ENCODE measurements around the gene MLXIP. TPM values are rescaled to one million over a fixed set of nuclear protein-coding genes. Genes with fewer than 3 reads are reported as not detected.
A peak's percentile ranks its signal among the peaks of the same experiment; 100 is the strongest.

The MLXIP gene
- total and polyA plus RNA-seq, 2 of the 4 experiments (the other 2 are of a cell fraction), result 2.7 to 10.8 TPM

- peak overlapping the region; percentile 71 for H2AK9ac ChIP-seq (replicated peaks; ENCODE audit: low read depth, low read length, poor library complexity)
- H2AK5ac ChIP-seq (ENCODE audit: low read depth, low read length), result no peak overlapping the region
- H3K9ac ChIP-seq (ENCODE audit: low read depth, low read length), result no peak overlapping the region
- ATAC-seq (ENCODE audit: low read depth) (peak; percentile 86), DNase-seq (peak; percentile 86)
- ChIA-PET CTCF (interaction anchor here (1.1 kb wide), 1 partner anchor 42 kb away, joined by 3 read pairs; no protein-coding TSS in a partner anchor), POLR2A (ENCODE audit: unreplicated experiment) (no interaction called here)
- in situ Hi-C loops (cut with MboI; ENCODE audit: low sequenced_read_pairs) (no loop called here), dilution Hi-C loops (cut with HindIII; ENCODE audit: low sequenced_read_pairs, unreplicated experiment) (no loop called here), intact Hi-C loops (cut with micrococcal nuclease) (no loop called here)
- H3K4me2 ChIP-seq (ENCODE audit: low read depth, low read length), result no peak overlapping the region
- H3K9me1 ChIP-seq (ENCODE audit: insufficient read depth, low read length), result peaks cover 7% of the 10 kb centered on the region; the same call in 1 of the 2 replicates
- H2BK5ac ChIP-seq (ENCODE audit: low read depth, low read length, poor library complexity, severe bottlenecking), result no peak overlapping the region
- no peaks in the 10 kb centered on the region; the same call in none of the 2 replicates for H4K20me1 ChIP-seq (ENCODE audit: insufficient read depth, low read length)
- H3K27me3 ChIP-seq (ENCODE audit: control insufficient read depth, insufficient read depth, low read length), result no peaks in the 10 kb centered on the region
- no peak overlapping the region for H2BK20ac ChIP-seq (ENCODE audit: low read depth, low read length)
- no peak overlapping the region for H3K56ac ChIP-seq (ENCODE audit: extremely low read depth, insufficient read depth, low read length)
- H2BK15ac ChIP-seq (ENCODE audit: low read depth, low read length), result no peak overlapping the region
- H3K4me3 ChIP-seq (ENCODE audit: insufficient read depth, low read depth, low read length), result no peak overlapping the region
- no peak overlapping the region; the same call in 1 of the 2 replicates for H3K14ac ChIP-seq (replicated peaks; ENCODE audit: low read depth, low read length)
- no peak overlapping the region for H3K27ac ChIP-seq (ENCODE audit: insufficient read depth, low read length)
- H4K8ac ChIP-seq (ENCODE audit: low read depth in 2 of 2, low read length in 2 of 2), result peak overlapping the region in 1 of 2 experiments; percentile 35; a peak in 1 of 4 replicates
- H3K4ac ChIP-seq (ENCODE audit: low read depth, low read length), result peak overlapping the region; percentile 37
- H3K9me3 ChIP-seq (ENCODE audit: control insufficient read depth, insufficient read depth, low read length), result no peaks in the 10 kb centered on the region
- H4K5ac ChIP-seq (ENCODE audit: low read depth, low read length), result no peak overlapping the region
- no TSS peak for BruUV-seq (replicated peaks)
- H2AFZ ChIP-seq (replicated peaks; ENCODE audit: low read length, poor library complexity), result peak overlapping the region; percentile 77
- no peak for TF ChIP-seq MXI1 (IDR thresholded peaks at IDR 0.05; ENCODE audit: borderline replicate concordance, low read depth, low read length)
- peak; percentile 30; the same call in 1 of the 2 replicates for TF ChIP-seq CEBPB (IDR thresholded peaks at IDR 0.05; ENCODE audit: low read depth, low read length)
- H3K79me1 ChIP-seq (ENCODE audit: low read depth in 1 of 2, low read length in 2 of 2), result no peaks in the 10 kb centered on the region
- 27% methylated on average over 6 of the region's 6 CpGs; no CpG with 5 or more reads in 1 of the 2 experiments for WGBS, 2 experiments (ENCODE audit: extremely low coverage in 2 of 2, insufficient read length in 1 of 2)
- no peak overlapping the region for H3K18ac ChIP-seq (ENCODE audit: low read depth, low read length)
- peaks cover 2% of the 10 kb centered on the region; the same call in 1 of the 2 replicates for H3K4me1 ChIP-seq (ENCODE audit: control insufficient read depth, insufficient read depth, low read length)
- H4K91ac ChIP-seq (ENCODE audit: insufficient read depth, low read depth, low read length), result no peak overlapping the region
- peak overlapping the region; percentile 6; the same call in 1 of the 2 replicates for H2BK120ac ChIP-seq (ENCODE audit: low read depth, low read length)
- peaks cover 5% of the 10 kb centered on the region; the same call in 1 of the 2 replicates for H3K36me3 ChIP-seq (ENCODE audit: control insufficient read depth, insufficient read depth, low read length)
- no peak overlapping the region for H3K23ac ChIP-seq (ENCODE audit: low read depth, low read length)
Observed at GRCh38 chr12:122148657-122149056, 70.1 kb downstream of the MLXIP start.

Measured in IMR-90 (cell line).